ENCODE results near the gene MAPK8. TPM values are rescaled to one million over a fixed set of nuclear protein-coding genes. Genes with fewer than 3 reads are reported as not detected.

The MAPK8 gene
- total RNA-seq, 1 donor from 2014 or later: 7.7 TPM

- peaks cover 0 to 3% of the 10 kb centered on the region in 2 donors for H3K36me3 ChIP-seq
- DNase-seq (ENCODE audit: low spot score in 2 of 2): no peak
- H3K4me3 ChIP-seq: no peak overlapping the region
- no peak for TF ChIP-seq CTCF (IDR thresholded peaks at IDR 0.05)
- no peak overlapping the region for H3K27ac ChIP-seq
- intact Hi-C loops (cut with DNase I): no loop called here
- H3K9me3 ChIP-seq: no peaks in the 10 kb centered on the region
- H3K27me3 ChIP-seq: no peaks in the 10 kb centered on the region
- peaks cover 0 to 4% of the 10 kb centered on the region in 2 donors for H3K4me1 ChIP-seq
Measured at GRCh38 chr10:48444861-48445841, 138.7 kb downstream of the MAPK8 start.

- DNase-seq (ENCODE audit: low spot score in 2 of 2): no peak
- Histone ChIP-seq H3K9me3 (no peaks in the 10 kb centered on the region), H3K4me1 (peaks cover 0 to 4% of the 10 kb centered on the region in 2 donors), H3K4me3 (no peak overlapping the region), H3K27me3 (no peaks in the 10 kb centered on the region), H3K27ac (no peak overlapping the region), H3K36me3 (peaks cover 0 to 3% of the 10 kb centered on the region in 2 donors)
- TF ChIP-seq CTCF (IDR thresholded peaks at IDR 0.05): no peak
- intact Hi-C loops (cut with DNase I): no loop called here
Measured at GRCh38 chr10:48445932-48446331, 139.5 kb downstream of the MAPK8 start.

GRCh38 chr10:48446785-48447184, 140.3 kb downstream of the MAPK8 start:
- TF ChIP-seq CTCF (IDR thresholded peaks at IDR 0.05): no peak
- Histone ChIP-seq H3K27ac (no peak overlapping the region), H3K36me3 (peaks cover 0 to 3% of the 10 kb centered on the region in 2 donors), H3K9me3 (no peaks in the 10 kb centered on the region), H3K4me1 (peaks cover 0 to 4% of the 10 kb centered on the region in 2 donors), H3K27me3 (no peaks in the 10 kb centered on the region), H3K4me3 (no peak overlapping the region)
- no peak for DNase-seq (ENCODE audit: low spot score in 2 of 2)
- intact Hi-C loops (cut with DNase I): no loop called here

GRCh38 chr10:48447356-48448215, 141.1 kb downstream of the MAPK8 start:
- intact Hi-C loops (cut with DNase I): no loop called here
- DNase-seq (ENCODE audit: low spot score in 2 of 2): no peak
- H3K4me1 ChIP-seq: peaks cover 0 to 4% of the 10 kb centered on the region in 2 donors

More at GRCh38 chr10:48447356-48448215, 141.1 kb downstream of the MAPK8 start:
- H3K27ac ChIP-seq: no peak overlapping the region
- H3K9me3 ChIP-seq: no peaks in the 10 kb centered on the region
- TF ChIP-seq CTCF (IDR thresholded peaks at IDR 0.05): no peak
- no peak overlapping the region for H3K4me3 ChIP-seq
- H3K27me3 ChIP-seq: no peaks in the 10 kb centered on the region
- peaks cover 0 to 3% of the 10 kb centered on the region in 2 donors for H3K36me3 ChIP-seq

All from ascending aorta (tissue), 2 donors.